T-helper 17 cell (primary cell): ENCODE measurements around the gene SRL. TPM values are rescaled to one million over a fixed set of nuclear protein-coding genes. Genes with fewer than 3 reads are reported as not detected.

Source experiments
- ATAC-seq: fragments of 150-1000 bp; cut with Tn5 transposase; 2 replicates; pipeline ENCODE4 v1.10.0; 2021; ENCODE audit warnings: mild to moderate bottlenecking, moderate library complexity
- DNase-seq, 3 donors: peaks; one replicate each; pipeline versions ENCODE4 v3.0.0 to v3.0.0-alpha.2; 2020 to 2021
- H3K9me3 ChIP-seq: one replicate; pipeline ENCODE4 v1.7.0; 2013; ENCODE audit warnings: low read length, mild to moderate bottlenecking; ENCODE audit not compliant: control insufficient read depth, poor library complexity, severe bottlenecking
- H3K27ac Mint-ChIP-seq: one replicate; pipeline ENCODE4 v1.8.0; 2022; ENCODE audit warnings: mild to moderate bottlenecking, moderate library complexity, mixed read lengths
- H3K27me3 Mint-ChIP-seq: one replicate; pipeline ENCODE4 v1.8.0; 2022; ENCODE audit warnings: mixed read lengths
- H3K36me3 Mint-ChIP-seq: one replicate; pipeline ENCODE4 v1.8.0; 2022; ENCODE audit warnings: low read depth, mixed read lengths
- H3K4me1 Mint-ChIP-seq: one replicate; pipeline ENCODE4 v1.8.0; 2022; ENCODE audit warnings: mild to moderate bottlenecking, mixed read lengths
- H3K4me3 Mint-ChIP-seq: one replicate; pipeline ENCODE4 v1.8.0; 2022; ENCODE audit warnings: mild to moderate bottlenecking, moderate library complexity, mixed read lengths
- total RNA-seq, 4 donors: library from RNA in 2 of 4; stranded (reverse) in 2 of 4; gene quantifications; one replicate each; pipeline ENCODE4 v1.2.3 and lab custom pipeline; 2022 to 2026

The SRL gene
- total RNA-seq, 2 donors from 2014 or later, result not detected

DNA sequence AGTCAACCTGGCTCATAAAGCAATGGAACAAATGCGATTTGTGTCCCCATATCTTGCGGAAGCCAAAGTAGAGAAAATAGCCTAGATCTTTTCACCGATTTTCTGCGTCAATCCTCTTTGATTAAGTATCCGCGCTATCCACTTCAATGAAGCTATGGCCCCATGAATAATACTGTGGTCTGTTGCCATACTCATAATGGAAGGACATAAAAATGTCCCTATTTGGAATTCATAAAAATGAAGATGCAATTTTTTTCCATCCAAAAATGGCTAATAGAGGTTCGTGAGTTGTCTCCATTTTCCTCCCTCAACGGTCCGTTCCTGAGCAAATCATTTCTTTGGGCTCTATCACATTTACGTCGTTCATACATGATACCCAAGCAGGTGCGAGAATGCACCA is 100.3 kb downstream of the SRL start:
- Mint-ChIP-seq H3K27me3 (no peaks in the 10 kb centered on the region), H3K4me3 (no peak overlapping the region), H3K27ac (no peak overlapping the region), H3K4me1 (peaks cover 8% of the 10 kb centered on the region), H3K36me3 (peaks cover 3% of the 10 kb centered on the region)
- ATAC-seq (no peak), DNase-seq (no peak)
- H3K9me3 ChIP-seq, result no peaks in the 10 kb centered on the region

DNA sequence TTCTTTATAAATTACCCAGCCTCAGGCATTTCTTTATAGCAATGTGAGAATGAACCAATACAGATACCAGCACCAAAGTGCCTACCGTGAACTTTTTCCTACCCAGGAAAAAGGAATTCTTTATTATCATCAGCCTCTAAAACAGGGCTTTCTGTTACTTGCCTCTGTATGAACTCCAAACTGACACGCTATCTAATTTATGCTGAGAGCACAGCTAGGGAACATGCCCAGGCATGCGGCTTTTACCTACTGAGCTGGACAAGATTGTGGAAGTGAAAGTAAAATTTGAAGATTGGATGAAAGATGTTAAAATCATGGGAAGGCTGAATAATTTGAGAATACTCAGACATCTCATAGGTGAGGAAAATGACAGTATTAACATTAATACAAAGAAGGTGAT is 101.2 kb downstream of the SRL start:
- Mint-ChIP-seq H3K4me1 (peaks cover 5% of the 10 kb centered on the region), H3K27ac (no peak overlapping the region), H3K4me3 (no peak overlapping the region), H3K36me3 (peaks cover 3% of the 10 kb centered on the region), H3K27me3 (peaks cover 4% of the 10 kb centered on the region)
- no peak for DNase-seq
- ATAC-seq, result no peak
- H3K9me3 ChIP-seq, result no peaks in the 10 kb centered on the region

DNA sequence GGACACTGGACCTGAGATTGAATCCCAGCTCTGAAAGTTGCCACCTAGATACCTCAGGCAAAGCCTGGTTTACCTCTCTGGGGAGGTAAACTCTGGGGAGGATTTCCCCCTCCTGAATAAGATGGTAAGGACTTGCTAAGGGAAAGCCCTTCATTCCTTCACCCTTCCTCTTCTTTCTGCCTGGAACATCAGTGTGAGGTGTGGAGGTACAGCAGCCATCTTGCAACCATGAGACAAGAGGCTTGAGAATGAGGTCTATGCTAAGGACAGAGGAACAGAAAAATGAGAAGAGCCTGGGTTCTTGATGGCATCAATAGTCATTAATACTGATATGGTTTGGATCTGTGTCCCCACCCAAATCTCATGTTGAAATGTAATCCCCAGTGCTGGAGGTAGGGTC is 101.9 kb downstream of the SRL start:
- Mint-ChIP-seq H3K4me3 (no peak overlapping the region), H3K27ac (no peak overlapping the region), H3K27me3 (peaks cover 4% of the 10 kb centered on the region), H3K4me1 (peaks cover 5% of the 10 kb centered on the region), H3K36me3 (peaks cover 3% of the 10 kb centered on the region)
- no peak for ATAC-seq
- H3K9me3 ChIP-seq, result no peaks in the 10 kb centered on the region
- DNase-seq, result no peak

Other genes starting within 250 kb of the SRL start
- gene ADCY9, start 125.6 kb downstream of the SRL start, total RNA-seq, result 10 to 100 TPM; 11.5 to 12.6 TPM
- 10 to 100 TPM in 1 of 2 donors, 1 to 10 TPM in 1; 9.8 to 14.1 TPM for gene TFAP4, start 30.9 kb upstream of the SRL start, total RNA-seq
- under 1 TPM; 0.10 to 0.29 TPM for gene GLIS2, start 74.0 kb upstream of the SRL start, total RNA-seq
- 10 to 100 TPM; 32.3 to 41.4 TPM for gene PAM16, start 109.2 kb upstream of the SRL start, total RNA-seq
- gene VASN, start 129.8 kb upstream of the SRL start, total RNA-seq, result under 1 TPM; 0.55 to 0.57 TPM
- 100 to 1,000 TPM; 733 to 757 TPM for gene CORO7, start 174.5 kb upstream of the SRL start, total RNA-seq
- gene DNAJA3, start 183.8 kb upstream of the SRL start, total RNA-seq, result 10 to 100 TPM; 27.9 to 29.7 TPM
- 10 to 100 TPM; 40.5 to 45.4 TPM for gene NMRAL1, start 232.5 kb upstream of the SRL start, total RNA-seq
- 10 to 100 TPM; 31.9 to 58.8 TPM for gene HMOX2, start 234.3 kb upstream of the SRL start, total RNA-seq